HUES48 (cell line): ENCODE results near the gene ALAS1.

Source experiments
- H3K27ac ChIP-seq: one replicate; pipeline ENCODE4 v1.7.0; 2013; ENCODE audit warnings: low read depth, low read length, inconsistent platforms
- H3K27me3 ChIP-seq: 2 replicates; pipeline ENCODE4 v1.6.1; 2013; ENCODE audit warnings: mild to moderate bottlenecking, low read length; ENCODE audit not compliant: control insufficient read depth, insufficient read depth
- H3K36me3 ChIP-seq: 2 replicates; pipeline ENCODE4 v1.6.1; 2013; ENCODE audit warnings: low read length; ENCODE audit not compliant: control insufficient read depth, insufficient read depth
- H3K4me1 ChIP-seq: 2 replicates; pipeline ENCODE4 v1.6.1; 2013; ENCODE audit warnings: mild to moderate bottlenecking, low read length; ENCODE audit not compliant: control insufficient read depth, insufficient read depth
- H3K4me3 ChIP-seq: 2 replicates; pipeline ENCODE4 v1.5.1; 2013; ENCODE audit warnings: mild to moderate bottlenecking, low read depth, low read length
- H3K9ac ChIP-seq: 2 replicates; pipeline ENCODE4 v1.6.1; 2013; ENCODE audit warnings: mild to moderate bottlenecking, low read depth, low read length, moderate library complexity
- H3K9me3 ChIP-seq: 2 replicates; pipeline ENCODE4 v1.6.1; 2013; ENCODE audit warnings: low read length; ENCODE audit not compliant: control insufficient read depth, insufficient read depth

Gene ALAS1

DNA sequence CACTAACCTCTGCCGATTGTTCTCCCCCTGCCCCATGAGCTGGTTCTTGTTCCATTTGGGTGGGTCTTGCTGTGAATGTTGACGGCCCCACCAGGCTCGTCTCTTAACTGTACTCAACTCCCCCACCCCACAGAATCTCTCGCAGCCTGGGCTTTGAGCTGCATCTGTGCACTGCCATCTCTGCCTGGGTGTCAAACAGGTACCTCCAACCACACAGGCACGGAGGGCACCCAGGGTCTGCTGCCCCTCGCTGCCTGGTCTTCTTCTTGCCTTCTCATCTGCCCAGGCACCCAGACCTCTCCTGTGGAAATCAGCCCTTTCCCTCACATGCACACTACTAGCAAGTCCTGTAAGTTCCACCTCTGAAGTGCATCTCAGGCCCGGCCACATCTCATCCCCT lies 17.4 kb downstream of the ALAS1 start:
- peaks cover 51% of the 10 kb centered on the region for H3K36me3 ChIP-seq
- no peaks in the 10 kb centered on the region for H3K27me3 ChIP-seq
- no peak overlapping the region for H3K4me3 ChIP-seq
- no peak overlapping the region for H3K9ac ChIP-seq
- H3K9me3 ChIP-seq = no peaks in the 10 kb centered on the region
- no peaks in the 10 kb centered on the region for H3K4me1 ChIP-seq
- H3K27ac ChIP-seq = no peak overlapping the region

DNA sequence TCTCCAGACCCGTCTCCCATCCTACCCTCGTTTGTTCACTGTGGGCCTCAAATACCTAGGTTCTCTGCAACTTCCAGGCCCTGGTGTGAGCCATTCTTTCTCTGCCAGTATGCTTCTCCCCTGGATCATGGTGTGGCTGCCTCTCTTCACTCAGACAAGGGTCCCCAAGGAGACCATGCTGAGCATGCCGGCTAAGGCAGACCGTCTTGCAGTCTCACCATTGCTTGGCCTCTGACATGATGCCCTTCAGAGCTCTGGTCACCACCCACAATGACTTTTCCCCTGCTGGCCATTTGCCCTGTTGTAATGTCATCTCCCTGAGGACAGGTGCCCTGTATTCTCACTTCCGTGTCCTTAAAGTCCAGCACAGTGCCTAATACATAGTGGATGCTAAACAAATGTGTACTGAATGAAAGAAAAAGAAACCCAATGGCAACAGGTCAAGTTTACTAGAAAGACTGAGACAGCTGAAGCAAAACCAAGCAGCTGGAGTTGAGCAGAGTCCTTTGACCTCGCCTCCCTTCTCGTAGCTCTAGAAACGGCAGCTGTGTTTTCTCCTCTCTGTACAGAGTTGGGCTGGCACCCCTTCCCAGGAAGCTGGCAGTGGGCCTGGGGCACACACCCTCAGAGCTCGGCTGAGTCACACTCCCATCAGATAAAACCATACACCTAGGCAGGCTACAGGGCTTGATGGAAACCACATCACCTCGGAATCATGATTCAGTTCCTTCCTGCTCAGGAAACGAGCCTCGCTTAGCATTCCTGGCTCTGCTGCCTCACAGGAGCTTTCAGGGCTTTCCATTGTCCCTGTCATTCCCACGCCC lies 18.8 kb downstream of the ALAS1 start:
- no peak overlapping the region for H3K4me3 ChIP-seq
- no peaks in the 10 kb centered on the region for H3K27me3 ChIP-seq
- 0 out of 2 replicates have a peak, but pooled peaks cover 2% of the 10 kb centered on the region for H3K4me1 ChIP-seq
- peaks cover 36% of the 10 kb centered on the region for H3K36me3 ChIP-seq
- H3K27ac ChIP-seq = no peak overlapping the region
- H3K9ac ChIP-seq = no peak overlapping the region
- no peaks in the 10 kb centered on the region for H3K9me3 ChIP-seq

DNA sequence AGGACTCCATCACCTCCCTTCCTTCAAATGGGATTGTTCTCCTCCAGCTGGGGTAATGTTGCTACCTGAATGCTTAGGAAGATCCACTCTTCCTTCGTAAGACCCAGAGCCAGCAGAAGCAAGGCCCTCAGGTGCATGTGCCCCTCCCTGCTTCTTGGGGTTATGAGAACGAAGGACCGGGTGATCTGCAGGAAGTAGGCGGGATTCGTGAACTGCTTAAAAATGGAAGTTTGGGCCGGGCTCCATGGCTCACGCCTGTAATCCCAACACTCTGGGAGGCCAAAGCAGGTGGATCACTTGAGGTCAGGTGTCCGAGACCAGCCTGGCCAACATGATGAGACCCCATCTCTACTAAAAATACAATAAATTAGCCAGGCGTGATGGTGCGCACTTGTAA lies 19.4 kb downstream of the ALAS1 start:
- no peak overlapping the region for H3K9ac ChIP-seq
- no peaks in the 10 kb centered on the region for H3K9me3 ChIP-seq
- H3K4me1 ChIP-seq = 0 out of 2 replicates have a peak, but pooled peaks cover 2% of the 10 kb centered on the region
- H3K27ac ChIP-seq = no peak overlapping the region
- H3K36me3 ChIP-seq = peaks cover 31% of the 10 kb centered on the region
- H3K27me3 ChIP-seq = no peaks in the 10 kb centered on the region
- no peak overlapping the region for H3K4me3 ChIP-seq

DNA sequence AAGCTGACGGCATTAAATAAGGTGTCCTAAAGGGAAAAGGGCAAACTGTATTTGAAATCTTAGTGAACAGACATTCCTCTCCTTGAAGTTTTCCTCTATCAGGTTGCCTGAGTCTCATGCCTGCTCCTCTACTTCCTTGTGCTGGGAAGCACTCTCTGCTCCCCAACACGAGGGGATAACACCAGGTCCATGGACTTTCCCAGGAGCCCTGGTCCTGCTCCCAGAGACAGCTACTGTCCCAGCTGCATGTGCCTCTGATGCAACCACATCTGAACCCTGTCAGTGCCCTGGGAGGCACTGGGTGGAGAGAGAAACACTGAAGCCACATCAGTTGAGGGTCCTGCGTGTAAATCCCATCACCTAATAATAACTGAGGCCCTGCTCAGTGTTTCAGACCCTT lies 20.1 kb downstream of the ALAS1 start:
- no peaks in the 10 kb centered on the region for H3K9me3 ChIP-seq
- no peaks in the 10 kb centered on the region for H3K27me3 ChIP-seq
- H3K27ac ChIP-seq = no peak overlapping the region
- H3K4me3 ChIP-seq = no peak overlapping the region
- H3K9ac ChIP-seq = no peak overlapping the region
- 0 out of 2 replicates have a peak, but pooled peaks cover 2% of the 10 kb centered on the region for H3K4me1 ChIP-seq
- H3K36me3 ChIP-seq = peaks cover 26% of the 10 kb centered on the region

DNA sequence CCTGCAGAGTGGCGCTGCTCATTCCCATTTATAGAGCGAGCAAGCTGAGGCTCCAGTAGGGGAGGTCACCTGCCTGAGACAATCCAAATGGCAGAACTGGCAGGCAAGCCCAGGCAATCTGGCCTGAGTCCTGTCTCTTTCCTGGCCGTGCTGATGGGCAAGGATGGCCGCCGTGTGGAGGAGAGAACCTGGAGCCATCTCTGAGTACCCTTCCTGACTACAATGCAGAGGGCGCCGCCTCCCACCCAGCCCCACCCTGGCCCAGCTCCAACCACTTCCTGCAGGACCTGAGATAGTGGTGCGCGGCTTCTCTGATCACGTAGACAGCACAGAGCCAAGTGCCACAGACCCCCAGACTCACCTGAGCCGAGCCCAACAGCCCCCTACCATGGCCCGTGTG lies 20.5 kb downstream of the ALAS1 start:
- Histone ChIP-seq H3K4me3 (no peak overlapping the region), H3K27me3 (no peaks in the 10 kb centered on the region), H3K27ac (no peak overlapping the region), H3K9me3 (no peaks in the 10 kb centered on the region), H3K36me3 (peaks cover 22% of the 10 kb centered on the region), H3K9ac (no peak overlapping the region), H3K4me1 (0 out of 2 replicates have a peak, but pooled peaks cover 2% of the 10 kb centered on the region)

DNA sequence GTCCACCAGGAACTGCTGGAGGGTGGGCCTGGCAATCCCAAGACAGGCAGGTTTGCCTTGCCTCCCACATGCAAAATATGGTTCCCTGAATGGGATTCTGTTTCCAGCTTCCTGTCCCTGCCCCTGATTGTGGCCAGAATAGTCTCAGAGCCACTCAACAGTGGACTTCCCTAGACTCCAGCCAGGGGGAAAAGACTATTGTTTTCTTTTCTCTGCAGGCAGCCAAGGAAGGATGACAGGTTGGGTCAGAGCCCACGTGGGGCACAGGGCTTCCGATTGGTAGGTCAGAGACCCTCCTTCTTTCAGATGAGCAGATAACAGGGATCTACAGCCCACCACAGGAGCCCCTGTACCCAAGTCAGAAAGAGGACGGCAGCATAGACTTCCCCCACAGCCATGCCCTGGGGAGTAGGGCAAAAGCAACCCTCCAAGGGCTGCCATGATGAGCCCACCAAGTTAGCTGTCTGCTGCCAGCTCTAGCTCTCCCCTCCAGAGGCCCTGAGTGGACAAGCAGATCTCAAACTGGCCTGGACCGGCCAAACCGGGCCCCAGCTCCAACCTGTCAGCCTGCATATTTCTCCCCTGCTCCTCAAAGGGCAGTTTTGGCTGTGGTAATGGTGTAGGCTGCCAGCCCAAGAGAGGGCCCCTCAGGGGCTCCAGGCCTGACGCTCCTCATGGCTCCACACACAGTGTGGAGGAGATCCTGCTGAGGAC lies 21.1 kb downstream of the ALAS1 start:
- peaks cover 15% of the 10 kb centered on the region for H3K36me3 ChIP-seq
- H3K4me1 ChIP-seq = 0 out of 2 replicates have a peak, but pooled peaks cover 2% of the 10 kb centered on the region
- H3K4me3 ChIP-seq = no peak overlapping the region
- H3K27me3 ChIP-seq = no peaks in the 10 kb centered on the region
- no peaks in the 10 kb centered on the region for H3K9me3 ChIP-seq
- H3K27ac ChIP-seq = no peak overlapping the region
- H3K9ac ChIP-seq = no peak overlapping the region

DNA sequence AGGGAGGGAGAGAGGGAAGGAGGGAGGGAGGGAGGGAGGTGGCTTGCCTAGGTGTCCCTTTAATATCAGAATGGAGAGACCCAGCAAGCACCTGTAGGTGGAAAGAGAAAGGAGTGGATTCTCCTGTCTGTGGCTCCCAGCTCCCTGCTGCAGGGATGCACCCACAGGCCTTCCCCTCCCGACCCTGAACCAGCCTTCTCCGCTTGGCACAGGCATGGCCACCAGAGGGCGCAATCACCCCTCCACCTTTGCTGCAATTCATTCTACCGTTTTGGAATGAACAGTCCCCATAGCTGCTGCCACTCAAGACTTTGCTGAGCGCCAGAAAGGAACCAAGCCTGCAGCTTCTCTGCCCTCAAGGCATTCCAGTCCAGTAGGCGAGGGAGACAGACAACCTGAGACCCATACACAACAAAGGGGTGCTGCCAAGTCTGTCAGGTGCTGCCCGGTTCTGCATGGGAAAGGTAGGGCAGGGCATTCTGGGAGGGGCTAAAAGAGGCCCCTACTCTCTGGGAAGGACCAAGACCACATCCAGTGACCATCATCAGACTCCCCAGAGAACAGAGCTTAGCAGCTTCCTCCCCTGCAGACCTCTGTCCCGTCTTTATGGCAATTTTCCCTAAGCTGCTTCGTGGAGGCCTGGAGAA lies 22.5 kb downstream of the ALAS1 start:
- no peak overlapping the region for H3K27ac ChIP-seq
- H3K4me3 ChIP-seq = no peak overlapping the region
- H3K36me3 ChIP-seq = peaks cover 1% of the 10 kb centered on the region; the same call in 1 of the 2 replicates
- H3K9me3 ChIP-seq = no peaks in the 10 kb centered on the region
- 0 out of 2 replicates have a peak, but pooled peaks cover 2% of the 10 kb centered on the region for H3K4me1 ChIP-seq
- H3K27me3 ChIP-seq = no peaks in the 10 kb centered on the region
- no peak overlapping the region for H3K9ac ChIP-seq

DNA sequence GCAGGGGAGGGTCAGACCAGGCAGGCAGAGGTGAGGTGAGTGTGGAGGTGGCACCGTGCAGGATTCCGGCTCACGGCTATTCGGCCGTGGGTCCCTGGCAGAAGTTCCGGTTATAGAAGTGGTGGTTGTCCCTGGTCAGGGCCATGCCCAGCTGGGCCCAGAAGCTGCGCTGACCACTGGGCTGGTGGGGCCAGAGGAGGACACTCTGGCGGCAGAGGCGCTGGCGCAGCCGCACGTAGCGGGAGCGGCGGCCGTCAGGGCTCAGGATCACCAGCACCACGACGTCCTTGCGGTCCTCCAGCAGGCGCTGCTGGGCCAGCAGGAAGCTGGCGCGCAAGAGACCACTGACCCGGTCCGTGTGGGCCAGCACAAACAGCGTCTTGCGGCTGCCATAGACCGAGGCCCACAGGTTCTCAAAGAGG lies 23.2 kb downstream of the ALAS1 start:
- H3K4me3 ChIP-seq = no peak overlapping the region
- H3K36me3 ChIP-seq = no peaks in the 10 kb centered on the region
- no peaks in the 10 kb centered on the region for H3K9me3 ChIP-seq
- no peak overlapping the region for H3K9ac ChIP-seq
- H3K27ac ChIP-seq = no peak overlapping the region
- no peaks in the 10 kb centered on the region for H3K27me3 ChIP-seq
- 0 out of 2 replicates have a peak, but pooled peaks cover 2% of the 10 kb centered on the region for H3K4me1 ChIP-seq

DNA sequence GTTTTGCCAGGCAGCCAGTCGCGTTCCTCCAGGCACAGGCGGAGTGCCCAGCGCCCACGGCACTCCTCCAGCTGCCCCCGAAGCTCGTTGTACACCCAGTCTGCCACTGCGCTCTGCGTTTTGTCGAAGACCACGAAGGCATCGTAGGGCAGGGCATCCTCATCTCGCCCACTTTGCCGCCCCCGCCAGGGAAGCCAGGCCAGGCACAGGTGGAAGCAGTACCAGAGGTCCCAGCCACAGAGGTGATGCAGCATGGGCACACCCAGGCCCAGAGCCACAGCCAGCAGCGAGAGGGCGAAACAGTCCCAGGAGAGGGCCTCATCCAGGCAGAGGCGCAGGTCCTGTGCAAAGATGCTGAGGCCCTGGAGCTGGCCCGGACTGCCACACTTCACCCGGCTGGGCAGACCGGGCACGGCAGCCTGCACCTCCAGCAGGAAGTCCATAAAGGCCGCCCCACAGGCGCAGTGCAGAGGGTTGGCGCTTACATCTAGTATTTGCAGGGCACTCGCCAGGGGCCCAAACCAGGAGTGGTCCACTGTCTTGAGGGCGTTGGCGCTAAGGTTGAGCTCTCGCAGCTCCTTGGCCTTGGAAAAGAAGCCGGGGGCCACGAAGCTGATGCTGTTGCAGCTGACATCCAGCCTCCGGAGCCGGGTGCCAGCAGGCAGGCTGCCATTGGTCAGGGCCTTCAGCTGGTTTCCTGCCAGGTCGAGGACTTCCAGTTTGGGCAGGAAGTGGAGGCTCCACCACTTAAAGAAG lies 23.8 kb downstream of the ALAS1 start:
- no peak overlapping the region for H3K9ac ChIP-seq
- H3K27ac ChIP-seq = no peak overlapping the region
- H3K27me3 ChIP-seq = no peaks in the 10 kb centered on the region

More for the DNA sequence above, 23.8 kb downstream of the ALAS1 start:
- Histone ChIP-seq H3K4me3 (no peak overlapping the region), H3K36me3 (no peaks in the 10 kb centered on the region), H3K9me3 (no peaks in the 10 kb centered on the region), H3K4me1 (0 out of 2 replicates have a peak, but pooled peaks cover 2% of the 10 kb centered on the region)
